ENCODE results near the gene DHRS3. TPM values are rescaled to one million over a fixed set of nuclear protein-coding genes. Genes with fewer than 3 reads are reported as not detected.

DHRS3 gene
- total RNA-seq, 1 donor from 2014 or later = 111 TPM

DNA sequence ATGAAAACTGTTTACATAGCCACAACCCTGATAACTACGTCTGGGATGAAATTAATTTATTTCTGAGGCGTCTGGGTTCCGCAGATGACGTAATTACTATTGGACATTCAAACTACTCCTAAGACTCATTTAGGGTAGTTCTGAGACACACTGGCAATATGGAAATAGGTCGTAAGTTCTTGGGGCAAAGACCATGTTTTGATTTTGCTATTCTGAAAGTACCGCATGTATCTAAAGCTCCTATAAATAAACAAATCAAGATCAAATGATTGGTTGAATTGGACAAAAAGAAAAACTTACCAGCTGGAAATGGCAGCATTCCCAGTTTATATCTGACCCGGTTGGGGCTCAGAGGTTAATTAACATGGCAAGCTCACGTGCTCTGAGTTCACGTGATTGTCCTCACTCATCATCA is 74.3 kb downstream of the DHRS3 start:
- no peaks in the 10 kb centered on the region for H3K9me3 ChIP-seq
- H3K4me3 ChIP-seq = no peak overlapping the region
- DNase-seq (ENCODE audit: extremely low spot score in 2 of 2) = no peak
- H3K4me1 ChIP-seq = peaks cover 50% of the 10 kb centered on the region
- H3K36me3 ChIP-seq = no peaks in the 10 kb centered on the region
- H3K27ac ChIP-seq = no peak overlapping the region
- no peak for TF ChIP-seq POLR2A (IDR thresholded peaks at IDR 0.05)
- TF ChIP-seq POLR2AphosphoS5 (IDR thresholded peaks at IDR 0.05; ENCODE audit: insufficient read depth in 1 of 2, low read depth in 1 of 2) = no peak
- TF ChIP-seq, protein P1, sequence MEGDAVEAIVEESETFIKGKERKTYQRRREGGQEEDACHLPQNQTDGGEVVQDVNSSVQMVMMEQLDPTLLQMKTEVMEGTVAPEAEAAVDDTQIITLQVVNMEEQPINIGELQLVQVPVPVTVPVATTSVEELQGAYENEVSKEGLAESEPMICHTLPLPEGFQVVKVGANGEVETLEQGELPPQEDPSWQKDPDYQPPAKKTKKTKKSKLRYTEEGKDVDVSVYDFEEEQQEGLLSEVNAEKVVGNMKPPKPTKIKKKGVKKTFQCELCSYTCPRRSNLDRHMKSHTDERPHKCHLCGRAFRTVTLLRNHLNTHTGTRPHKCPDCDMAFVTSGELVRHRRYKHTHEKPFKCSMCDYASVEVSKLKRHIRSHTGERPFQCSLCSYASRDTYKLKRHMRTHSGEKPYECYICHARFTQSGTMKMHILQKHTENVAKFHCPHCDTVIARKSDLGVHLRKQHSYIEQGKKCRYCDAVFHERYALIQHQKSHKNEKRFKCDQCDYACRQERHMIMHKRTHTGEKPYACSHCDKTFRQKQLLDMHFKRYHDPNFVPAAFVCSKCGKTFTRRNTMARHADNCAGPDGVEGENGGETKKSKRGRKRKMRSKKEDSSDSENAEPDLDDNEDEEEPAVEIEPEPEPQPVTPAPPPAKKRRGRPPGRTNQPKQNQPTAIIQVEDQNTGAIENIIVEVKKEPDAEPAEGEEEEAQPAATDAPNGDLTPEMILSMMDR (IDR thresholded peaks at IDR 0.05) = no peak
- intact Hi-C loops (cut with DNase I) = loop anchor here (5.0 to 10.0 kb wide), 3 partner anchors 49 to 229 kb away; no protein-coding TSS in a partner anchor
- no peaks in the 10 kb centered on the region for H3K27me3 ChIP-seq

DNA sequence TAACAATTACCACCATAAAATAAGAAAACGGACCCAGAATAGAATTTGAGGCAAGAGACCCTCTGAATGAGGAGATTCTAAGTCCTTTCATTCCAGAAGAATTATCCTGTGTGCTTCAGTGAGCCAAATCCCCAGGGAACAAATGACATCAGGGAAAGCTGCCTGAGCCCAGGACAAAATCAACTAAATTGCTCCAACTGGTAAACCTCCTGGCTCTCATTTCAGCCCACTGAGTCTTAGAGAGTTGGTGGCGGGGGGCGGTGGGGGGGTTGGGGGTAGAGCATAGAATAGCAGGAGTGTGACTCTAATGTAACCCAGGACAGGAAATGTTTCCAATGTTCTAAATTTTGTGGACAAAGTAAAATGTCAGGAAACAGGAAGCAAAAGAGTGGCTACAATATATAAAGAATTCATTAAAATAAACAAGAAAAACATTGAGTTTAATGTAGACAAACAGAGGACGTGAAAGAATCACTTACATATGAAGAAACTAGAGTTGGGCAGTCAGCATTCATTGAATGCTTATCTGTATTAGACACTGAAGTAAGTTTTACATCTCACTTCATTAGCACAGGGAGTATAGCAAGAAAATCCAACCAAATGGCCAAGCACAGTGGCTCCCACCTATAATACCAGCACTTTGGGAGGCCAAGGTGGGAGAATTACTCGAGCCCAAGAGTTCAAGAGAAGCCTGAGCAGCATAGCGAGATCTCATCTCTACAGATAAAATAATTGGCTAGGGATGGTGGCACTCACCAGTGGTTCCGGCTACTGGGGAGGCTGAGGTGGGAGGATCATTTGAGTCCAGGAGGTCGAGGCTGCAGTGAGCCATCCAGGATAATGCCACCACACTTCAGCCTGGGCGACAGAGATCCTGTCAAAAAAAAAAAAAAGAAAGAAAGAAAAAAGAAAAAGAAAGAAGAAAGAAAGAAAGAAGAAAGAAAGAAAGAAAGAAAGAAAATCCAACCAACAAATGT is 75.1 kb downstream of the DHRS3 start:
- Histone ChIP-seq H3K4me1 (peaks cover 41% of the 10 kb centered on the region), H3K36me3 (no peaks in the 10 kb centered on the region), H3K9me3 (no peaks in the 10 kb centered on the region), H3K27me3 (no peaks in the 10 kb centered on the region), H3K27ac (no peak overlapping the region), H3K4me3 (no peak overlapping the region)
- DNase-seq (ENCODE audit: extremely low spot score in 2 of 2) = no peak
- TF ChIP-seq POLR2AphosphoS5 (IDR thresholded peaks at IDR 0.05; ENCODE audit: insufficient read depth in 1 of 2, low read depth in 1 of 2) (no peak), POLR2A (IDR thresholded peaks at IDR 0.05) (no peak)
- TF ChIP-seq, protein P1 (IDR thresholded peaks at IDR 0.05) = no peak
- intact Hi-C loops (cut with DNase I) = loop anchor here (5.0 to 10.0 kb wide), 3 partner anchors 49 to 228 kb away; no protein-coding TSS in a partner anchor

DNA sequence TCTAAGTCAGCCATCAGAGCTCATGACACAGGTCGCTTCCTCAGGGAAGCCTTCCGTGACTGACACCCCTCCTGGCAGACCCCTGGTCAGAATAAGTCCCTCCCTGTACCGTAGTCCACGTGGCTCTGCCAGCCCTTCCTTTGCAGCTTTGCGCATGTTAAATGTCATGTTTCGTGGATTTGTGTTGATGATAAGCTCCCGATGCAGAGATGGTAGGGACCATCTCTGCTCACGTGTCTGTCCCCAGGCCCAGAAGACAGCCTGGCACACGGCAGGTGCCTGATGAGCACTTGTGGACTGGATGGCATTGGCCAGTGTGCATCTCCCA is 75.9 kb downstream of the DHRS3 start:
- Histone ChIP-seq H3K4me1 (peaks cover 33% of the 10 kb centered on the region), H3K4me3 (no peak overlapping the region), H3K9me3 (no peaks in the 10 kb centered on the region), H3K27me3 (no peaks in the 10 kb centered on the region), H3K36me3 (no peaks in the 10 kb centered on the region), H3K27ac (peak overlapping the region; percentile 76)
- TF ChIP-seq POLR2A (IDR thresholded peaks at IDR 0.05) (no peak), POLR2AphosphoS5 (IDR thresholded peaks at IDR 0.05; ENCODE audit: insufficient read depth in 1 of 2, low read depth in 1 of 2) (no peak)
- TF ChIP-seq, protein P1 (IDR thresholded peaks at IDR 0.05) = no peak
- DNase-seq (ENCODE audit: extremely low spot score in 2 of 2) = no peak
- intact Hi-C loops (cut with DNase I) = loop anchor here (5.0 to 10.0 kb wide), 3 partner anchors 50 to 227 kb away; no protein-coding TSS in a partner anchor

DNA sequence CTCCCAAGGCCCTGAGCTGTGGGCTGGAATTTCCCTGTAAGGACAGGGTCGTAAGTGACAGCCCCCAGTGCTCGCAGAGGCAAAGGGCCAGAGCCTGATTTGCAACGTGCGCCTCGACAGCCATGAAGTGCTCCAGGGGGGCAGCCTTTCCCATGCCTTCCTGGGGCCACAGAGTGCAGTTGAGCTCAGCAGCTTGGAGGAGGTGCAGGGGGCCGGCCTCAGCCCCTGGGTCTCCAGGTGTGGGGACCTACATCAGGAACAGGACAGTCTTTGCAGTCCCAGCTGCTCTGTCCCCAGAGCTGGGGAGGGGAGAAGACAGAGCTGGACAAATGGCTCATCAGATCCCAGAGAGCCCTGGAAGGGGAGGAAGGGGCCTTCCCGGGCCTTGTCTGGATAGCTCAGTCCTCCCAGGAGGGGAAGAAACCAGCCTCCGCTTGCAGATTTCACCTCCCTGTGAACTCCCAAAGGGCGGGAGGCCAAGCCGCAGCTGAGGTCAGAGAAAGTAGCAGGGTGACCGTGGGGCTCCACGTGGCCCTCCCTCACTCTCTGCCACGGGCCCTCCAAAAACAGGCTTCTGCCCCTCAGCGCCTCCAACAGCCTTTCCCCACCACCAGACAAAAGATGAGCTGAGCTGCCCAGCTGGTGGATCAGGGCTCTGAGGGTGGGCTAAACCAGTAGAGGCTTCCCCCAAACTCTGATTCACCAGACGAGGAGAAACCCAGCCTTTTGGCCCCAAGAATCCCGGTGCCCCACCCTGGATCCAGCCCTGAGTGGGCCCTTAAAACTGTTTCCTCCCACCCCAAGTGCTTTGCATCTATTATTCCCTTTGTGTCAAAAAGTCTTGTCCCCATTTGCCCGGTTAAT is 76.5 kb downstream of the DHRS3 start:
- Histone ChIP-seq H3K36me3 (no peaks in the 10 kb centered on the region), H3K9me3 (no peaks in the 10 kb centered on the region), H3K27ac (peak overlapping the region; percentile 76), H3K27me3 (no peaks in the 10 kb centered on the region), H3K4me3 (no peak overlapping the region), H3K4me1 (peaks cover 27% of the 10 kb centered on the region)
- DNase-seq (ENCODE audit: extremely low spot score in 2 of 2) = no peak
- intact Hi-C loops (cut with DNase I) = loop anchor here (2.0 to 10.0 kb wide), 4 partner anchors 51 to 227 kb away; partner anchors contain the start of gene DHRS3
- TF ChIP-seq, protein P1 (IDR thresholded peaks at IDR 0.05) = no peak
- peak in 1 of 2 donors; percentile 49 for TF ChIP-seq POLR2AphosphoS5 (IDR thresholded peaks at IDR 0.05; ENCODE audit: insufficient read depth in 1 of 2, low read depth in 1 of 2)

Measured in vagina (tissue), 2 donors.